Right ventricle myocardium superior (tissue), 1 donor: ENCODE results near the gene KLHDC4. TPM values are rescaled to one million over a fixed set of nuclear protein-coding genes. Genes with fewer than 3 reads are reported as not detected.
"Not testable (repeated sequence)": the region's sequence is repeated elsewhere in the genome, so short reads cannot be mapped to it uniquely, and the experiment has no call there.

Experiments used
- ATAC-seq: fragments of 200-7000 bp; cut with Tn5 transposase; one replicate; pipeline ENCODE4 v1.9.1; 2020; ENCODE audit warnings: mild to moderate bottlenecking; ENCODE audit not compliant: poor library complexity
- DNase-seq: peaks from one replicate; pipeline ENCODE4 v3.0.0-alpha.2; 2020
- intact Hi-C: fragments of 100-400 bp; cut with DNase I; formaldehyde crosslinking; loops from one replicate; pipeline ENCODE4 v1.11.2; 2022
- total RNA-seq: library from RNA; stranded (reverse); fragmentation: NEBNext Ultra II Directional; extraction: Animal tissue kit (Norgen Biotek cat#: 25700); gene quantifications from one replicate; pipeline ENCODE4 v1.2.1, GENCODE V29; 2021
- donor health status: DM: no; HTN: yes; CAD: no; lungs with severe emphysema.

KLHDC4 gene
- total RNA-seq, 1 donor from 2014 or later, result 8.7 TPM

- DNase-seq, intact Hi-C loops, ATAC-seq: not testable (repeated sequence)
These were observed 84.7 kb downstream of the KLHDC4 start for GRCh38 chr16:87681051-87681602.

- ATAC-seq, result no peak
- no peak for DNase-seq
- intact Hi-C loops, result no loop called here
These were observed 85.5 kb downstream of the KLHDC4 start for GRCh38 chr16:87680272-87680644.

- intact Hi-C loops, result no loop called here
- ATAC-seq (no peak), DNase-seq (no peak)
These were observed 86.1 kb downstream of the KLHDC4 start for GRCh38 chr16:87679593-87680271.

DNA sequence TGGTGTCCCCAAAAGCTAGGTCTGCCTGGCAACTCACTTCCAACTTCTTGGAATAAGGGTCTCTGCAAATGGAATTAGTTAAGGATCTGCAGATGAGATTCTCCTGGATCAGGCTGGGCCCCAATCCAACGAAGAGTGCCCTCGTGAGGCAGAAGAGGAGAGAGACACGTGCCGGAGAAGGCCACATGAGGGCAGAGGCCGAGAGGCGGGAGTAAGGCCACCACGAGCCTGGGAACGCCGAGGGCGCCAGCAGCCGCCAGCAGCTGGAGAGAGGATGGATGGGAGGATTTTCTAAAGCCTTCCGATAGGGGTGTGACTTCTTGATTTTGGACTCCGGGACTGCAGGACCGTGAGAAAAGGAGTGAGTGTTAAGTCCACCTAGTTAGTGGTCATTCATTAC is 87.2 kb downstream of the KLHDC4 start:
- intact Hi-C loops, result no loop called here
- ATAC-seq (no peak), DNase-seq (no peak)

DNA sequence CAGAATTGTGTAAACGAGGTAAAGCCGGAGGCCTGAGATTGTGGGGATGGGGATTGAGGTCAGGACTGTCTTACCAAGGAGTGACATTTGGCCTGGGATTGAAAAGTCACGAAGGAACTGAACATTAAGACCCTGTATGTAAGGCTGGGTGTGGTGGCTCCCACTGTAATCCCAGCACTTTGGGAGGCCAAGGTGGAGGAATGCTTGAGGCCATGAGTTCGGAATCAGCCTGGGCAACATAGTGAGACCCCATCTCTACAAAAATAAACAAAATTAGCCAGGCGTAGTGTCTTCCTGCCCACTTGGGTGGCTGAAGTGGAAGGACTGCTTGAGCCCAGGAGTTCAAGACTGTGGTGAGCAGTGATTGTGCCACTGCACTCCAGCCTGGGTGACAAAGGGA is 88.0 kb downstream of the KLHDC4 start:
- intact Hi-C loops, result no loop called here
- ATAC-seq, result no peak

GRCh38 chr16:87675111-87675719 is 90.6 kb downstream of the KLHDC4 start:
- intact Hi-C loops, result no loop called here
- no peak for ATAC-seq
- no peak for DNase-seq

More for the DNA sequence above, 88.0 kb downstream of the KLHDC4 start:
- no peak for DNase-seq

GRCh38 chr16:87674419-87674818 is 91.4 kb downstream of the KLHDC4 start:
- ATAC-seq (no peak), DNase-seq (no peak)
- intact Hi-C loops, result no loop called here

DNA sequence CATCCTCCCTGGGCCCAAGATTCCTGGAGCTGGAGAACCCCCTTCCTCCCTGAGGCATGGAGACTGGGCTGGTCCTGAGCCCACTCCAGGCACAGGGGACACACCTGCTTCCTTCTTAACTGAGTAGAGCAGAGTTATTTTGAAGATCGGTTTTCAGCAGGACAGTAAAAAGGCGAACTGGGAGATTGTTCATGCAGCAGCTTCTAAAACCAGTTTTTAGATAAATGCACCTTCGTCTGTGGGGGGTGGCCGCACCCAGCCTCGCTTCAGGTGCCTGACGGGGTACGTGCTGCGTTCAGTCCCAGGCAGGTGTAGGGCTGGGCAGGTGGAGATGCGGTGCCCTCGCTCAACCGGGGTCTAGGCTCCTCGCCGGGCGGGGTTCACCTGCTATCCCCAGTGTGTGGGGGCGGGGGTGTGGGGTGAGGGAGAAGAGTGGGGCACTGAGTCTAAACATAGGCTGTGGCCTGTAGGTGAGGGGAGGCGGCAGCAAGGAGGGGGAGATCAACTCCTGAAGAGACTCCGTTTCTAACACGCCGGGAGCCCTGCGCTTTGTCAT is 94.0 kb downstream of the KLHDC4 start:
- ATAC-seq (no peak), DNase-seq (no peak)
- intact Hi-C loops, result no loop called here

GRCh38 chr16:87671221-87671620 is 94.6 kb downstream of the KLHDC4 start:
- intact Hi-C loops, result no loop called here
- DNase-seq (no peak), ATAC-seq (no peak)

GRCh38 chr16:87669672-87670071 is 96.1 kb downstream of the KLHDC4 start:
- no peak for DNase-seq
- ATAC-seq, result no peak
- intact Hi-C loops, result no loop called here

DNA sequence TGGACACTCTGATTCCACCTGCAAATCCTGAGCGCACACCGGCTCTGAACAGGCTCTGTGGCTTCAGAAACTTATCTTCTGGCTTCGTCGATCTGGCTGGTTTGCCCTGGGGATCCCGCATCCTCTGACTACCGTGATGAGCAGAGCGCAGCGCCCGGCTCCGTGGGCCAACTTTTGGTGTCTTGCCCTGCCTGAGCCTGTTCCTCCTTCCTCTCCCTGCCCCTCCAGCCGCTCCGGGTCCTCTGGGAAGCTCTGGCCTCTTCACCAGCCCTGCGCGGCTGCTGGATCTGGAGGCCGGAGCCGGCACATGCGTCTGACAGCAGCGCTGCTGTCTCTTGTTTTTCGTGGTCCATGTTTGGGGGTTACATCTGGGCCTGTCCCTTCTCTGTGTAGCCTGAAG is 97.8 kb downstream of the KLHDC4 start:
- intact Hi-C loops, result no loop called here
- ATAC-seq (no peak), DNase-seq (no peak)

DNA sequence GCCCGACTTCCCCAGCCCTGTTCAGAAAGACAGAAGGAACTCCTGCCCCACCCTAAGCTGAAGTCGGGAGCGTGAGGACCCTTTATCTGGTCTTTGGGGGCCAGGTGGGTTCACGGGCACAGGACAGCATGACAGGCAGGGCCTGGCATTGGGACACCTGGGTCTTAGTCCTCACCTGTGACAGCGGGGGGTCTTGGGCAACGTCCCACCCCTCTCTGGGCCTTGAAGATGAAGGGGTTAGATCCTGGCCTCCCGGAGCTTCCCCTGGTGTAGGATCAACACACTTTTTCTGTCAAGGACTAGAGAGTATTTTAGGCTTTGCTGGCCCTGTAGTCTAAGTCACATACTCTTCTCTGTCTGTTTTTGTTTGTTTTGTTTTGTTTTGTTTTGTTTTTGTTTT is 98.3 kb downstream of the KLHDC4 start:
- ATAC-seq (no peak), DNase-seq (no peak)
- intact Hi-C loops, result no loop called here

- ATAC-seq (no peak), DNase-seq (no peak)
- intact Hi-C loops, result no loop called here
These were observed 98.9 kb downstream of the KLHDC4 start for GRCh38 chr16:87666919-87667318.

- intact Hi-C loops, result no loop called here
- DNase-seq (no peak), ATAC-seq (no peak)
These were observed 100.6 kb downstream of the KLHDC4 start for GRCh38 chr16:87665193-87665592.

DNA sequence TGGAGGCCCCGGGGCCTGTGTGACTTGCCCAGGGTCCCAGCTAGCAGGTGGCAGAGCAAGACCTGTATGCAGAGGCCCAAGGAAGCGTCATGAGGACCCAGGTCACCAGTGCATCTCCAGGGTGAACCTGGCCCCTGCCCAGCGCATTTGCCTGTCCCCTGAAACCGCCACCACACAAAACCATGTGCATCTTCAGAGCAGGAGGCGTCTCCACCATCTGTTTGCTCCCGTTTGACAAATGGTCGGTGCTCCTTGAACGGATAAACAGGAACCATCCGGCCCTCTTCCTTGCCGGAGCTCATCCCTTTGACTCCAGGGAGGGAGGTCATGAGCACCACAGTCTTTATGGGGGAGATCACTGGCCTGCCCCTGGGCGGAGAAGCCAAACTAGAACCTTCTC is 101.0 kb downstream of the KLHDC4 start:
- DNase-seq, result no peak
- no peak for ATAC-seq
- intact Hi-C loops, result no loop called here

DNA sequence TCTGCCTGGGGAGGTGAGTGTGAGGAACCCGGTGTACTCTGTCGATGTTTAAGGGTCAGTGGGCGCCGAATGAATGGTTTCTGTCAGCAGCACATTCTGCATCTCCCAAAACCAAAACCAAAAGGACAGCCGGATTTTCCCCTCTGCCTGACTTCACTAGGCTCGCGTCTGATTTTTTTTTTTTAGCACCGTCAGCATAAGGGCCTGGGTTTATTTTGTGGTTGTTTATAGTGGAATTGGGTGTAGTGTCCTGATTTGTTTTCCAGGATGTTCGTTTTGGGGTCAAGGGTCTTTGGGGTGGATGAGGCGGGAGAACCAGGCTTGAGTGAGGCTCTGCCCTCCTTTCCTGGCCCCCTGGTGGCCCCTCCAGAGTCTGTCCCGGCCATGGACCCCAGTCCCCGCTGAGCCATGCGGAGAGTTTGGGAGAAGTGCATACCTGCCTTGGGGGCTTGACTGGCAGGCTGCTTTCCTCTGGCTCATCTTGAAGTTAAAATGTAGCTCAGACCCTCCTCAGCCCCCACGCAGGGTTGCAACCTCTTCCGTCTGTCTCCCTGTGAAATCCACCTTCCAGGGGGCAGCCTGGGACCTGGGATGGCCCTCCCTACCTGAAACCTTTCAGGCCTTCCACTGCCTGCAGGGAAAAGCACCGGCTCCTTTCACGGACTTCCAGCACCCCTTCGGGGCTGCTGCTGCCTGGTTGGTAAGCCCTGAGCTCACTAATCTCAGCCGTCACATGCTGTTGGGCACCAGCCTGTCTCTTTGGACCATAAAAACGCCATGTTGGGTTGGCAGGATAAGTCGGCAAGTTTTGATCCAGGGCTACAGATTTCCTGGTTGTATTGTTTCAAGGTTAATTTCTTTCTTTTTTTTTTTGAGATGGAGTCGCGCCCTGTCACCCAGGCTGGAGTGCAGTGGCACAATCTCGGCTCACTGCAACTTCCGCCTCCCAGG is 103.3 kb downstream of the KLHDC4 start:
- DNase-seq, result no peak
- intact Hi-C loops, result no loop called here
- no peak for ATAC-seq

GRCh38 chr16:87661561-87661960 is 104.2 kb downstream of the KLHDC4 start:
- intact Hi-C loops, result no loop called here
- DNase-seq (peak; percentile 54), ATAC-seq (peak; percentile 51)

DNA sequence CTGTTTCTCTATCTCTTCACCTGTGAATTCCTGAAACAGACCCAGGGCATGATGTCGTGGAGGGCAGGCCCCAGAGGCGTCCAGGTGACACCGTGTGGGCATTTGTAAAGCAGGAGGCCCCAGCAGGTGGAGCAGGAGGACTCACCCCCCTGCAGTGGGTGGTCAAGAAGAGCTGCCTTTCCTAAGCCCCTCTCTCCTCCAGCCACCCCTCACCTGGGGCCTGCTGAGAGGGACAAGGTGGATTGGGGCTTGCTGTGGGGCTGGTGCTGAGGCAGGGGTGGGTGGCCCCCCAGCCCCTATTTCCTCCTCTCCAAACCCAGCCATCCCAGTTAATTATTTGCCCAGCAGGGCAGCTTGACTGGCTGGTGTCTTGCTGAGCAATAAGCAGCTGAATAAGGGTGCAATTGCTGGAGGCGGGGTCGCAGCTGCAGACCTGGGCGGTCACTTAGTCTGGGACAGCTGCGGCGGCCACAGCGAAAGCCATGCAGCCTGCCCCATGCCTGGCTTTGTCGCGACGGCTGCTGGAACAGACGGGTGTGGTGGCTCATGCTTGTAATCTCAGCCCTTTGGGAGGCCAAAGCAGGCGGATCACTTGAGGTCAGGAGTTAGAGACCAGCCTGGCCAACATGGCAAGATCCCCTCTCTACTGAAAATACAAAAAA is 107.1 kb downstream of the KLHDC4 start:
- no peak for DNase-seq
- ATAC-seq, result no peak
- intact Hi-C loops, result no loop called here
